Hematopoietic multipotent progenitor cell treated with erythropoietin and hydrocortisone succinate and interleukin-3 and kit ligand, for 8 days (in vitro differentiated cells): ENCODE measurements around the gene STAG1.
"Not testable (repeated sequence)": the region's sequence is repeated elsewhere in the genome, so short reads cannot be mapped to it uniquely, and the experiment has no call there.

Experiments used
- DNase-seq: peaks from one replicate; pipeline ENCODE4 v3.0.0-alpha.2; 2015

STAG1 gene

DNA sequence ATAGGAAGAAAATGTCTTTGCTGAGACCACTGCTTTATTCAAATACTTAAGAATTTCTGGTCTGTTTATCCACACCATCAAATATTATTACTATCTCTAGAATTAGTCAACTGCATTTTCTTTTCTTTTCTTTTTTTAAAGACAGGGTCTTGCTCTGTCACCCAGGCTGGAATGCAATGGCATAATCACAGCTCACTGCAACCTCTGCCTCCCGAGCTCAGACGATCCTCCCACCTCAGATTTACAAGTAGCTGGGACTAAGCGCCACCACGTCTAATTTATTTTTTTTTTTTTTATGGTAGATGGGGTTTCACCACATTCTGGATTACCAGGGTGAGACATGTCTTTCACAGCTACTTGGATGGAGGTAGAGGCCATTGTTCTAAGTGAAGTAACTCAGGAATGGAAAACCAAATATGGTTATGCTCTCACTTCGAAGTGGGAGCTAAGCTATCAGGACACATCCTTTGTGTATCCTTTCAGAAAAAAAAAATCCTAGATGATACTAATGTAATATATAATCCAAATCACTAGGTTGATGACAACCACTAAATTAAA, 52.8 kb downstream of the STAG1 start:
- DNase-seq = no peak

DNA sequence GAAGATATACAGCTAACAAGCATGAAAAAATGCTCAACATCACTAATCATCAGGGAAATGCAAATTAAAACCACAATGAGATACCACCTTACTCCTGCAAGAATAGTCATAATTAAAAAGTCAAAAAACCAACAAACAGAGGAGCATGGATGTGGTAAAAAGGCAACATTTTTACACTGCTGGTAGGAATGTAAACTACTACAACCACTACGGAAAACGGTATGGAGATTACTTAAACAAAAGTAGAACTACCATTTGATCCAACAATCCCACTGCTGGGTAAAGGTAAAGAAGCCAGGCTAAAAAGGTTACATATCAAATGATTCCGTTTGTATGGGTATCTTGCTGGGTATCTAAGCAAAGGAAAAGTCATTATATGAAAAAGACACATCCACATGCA, 53.8 kb downstream of the STAG1 start:
- no peak for DNase-seq

DNA sequence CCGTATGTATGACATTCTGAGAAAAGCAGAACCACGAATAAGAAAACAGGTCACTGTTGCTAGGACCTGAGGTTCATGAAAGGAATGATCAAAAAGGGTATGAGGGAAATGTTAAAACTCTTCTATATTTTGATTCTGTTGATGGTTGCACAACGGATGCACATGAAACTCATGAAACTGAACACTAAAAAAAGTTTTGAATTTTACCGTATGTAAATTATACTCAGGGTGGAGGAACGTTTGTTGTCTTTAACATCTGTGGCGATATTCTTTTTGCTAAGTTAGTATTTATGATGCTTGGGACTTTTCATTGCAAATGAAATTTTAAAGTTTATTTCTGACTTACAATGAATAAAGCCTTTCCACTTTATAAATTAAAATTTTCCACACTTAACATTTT, 55.4 kb downstream of the STAG1 start:
- no peak for DNase-seq

DNA sequence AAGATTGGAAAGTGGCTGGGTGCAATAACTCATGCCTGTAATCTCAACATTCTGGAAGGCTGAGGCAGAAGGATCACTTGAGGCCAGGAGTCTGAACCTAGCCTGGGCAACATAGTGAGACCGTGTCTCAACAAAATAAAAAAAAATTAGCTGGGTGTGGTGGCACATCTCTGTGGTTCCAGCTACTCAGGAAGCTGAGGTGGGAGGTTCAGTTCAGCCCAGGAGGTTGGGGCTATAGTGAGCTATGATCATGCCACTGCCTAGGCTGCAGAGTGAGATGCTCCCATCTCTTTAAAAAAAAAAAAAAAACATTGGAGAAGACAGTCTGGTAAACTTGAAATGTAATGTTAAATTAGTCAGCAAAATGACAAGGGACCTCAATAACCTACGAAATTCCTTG, 57.9 kb downstream of the STAG1 start:
- peak; percentile 40 for DNase-seq

DNA sequence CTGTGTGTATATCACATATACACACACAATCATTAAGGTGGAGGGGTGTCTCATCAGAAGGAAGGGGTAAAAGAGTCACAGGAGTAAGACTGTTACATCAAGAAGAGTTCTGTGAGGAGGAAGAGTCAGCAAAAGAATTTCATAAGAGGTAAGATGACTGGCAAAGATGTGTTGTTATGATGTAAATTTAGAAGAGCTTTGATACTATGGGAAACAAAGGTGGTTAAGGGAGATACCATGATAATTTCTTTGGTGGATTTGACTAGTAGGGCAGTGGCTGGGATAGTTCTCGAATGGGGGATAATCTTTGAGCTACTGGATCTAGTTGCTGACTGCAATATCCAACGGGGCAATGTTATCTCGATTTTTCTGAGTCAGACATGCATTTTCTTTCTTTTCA, 61.6 kb downstream of the STAG1 start:
- peak; percentile 71 for DNase-seq

DNA sequence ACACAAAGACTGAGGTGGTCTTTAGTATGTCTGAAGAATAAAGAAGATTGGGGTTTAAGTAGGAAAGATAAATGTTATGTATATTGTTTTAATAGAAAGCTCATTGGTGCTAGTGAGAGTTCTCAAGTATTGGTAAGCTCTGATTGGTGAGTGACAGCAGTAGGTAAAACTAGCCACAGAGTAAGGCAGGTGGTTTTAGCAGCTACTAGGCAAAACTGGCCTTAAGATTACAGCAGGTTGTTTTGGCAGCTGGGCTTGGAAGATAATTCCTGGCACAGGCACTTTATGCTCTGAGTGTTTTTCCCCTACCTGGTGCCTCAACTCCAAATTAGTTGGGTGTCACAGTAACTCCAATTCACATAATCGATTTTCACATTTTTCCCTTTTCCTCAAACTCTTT, 66.3 kb downstream of the STAG1 start:
- DNase-seq = peak; percentile 50

DNA sequence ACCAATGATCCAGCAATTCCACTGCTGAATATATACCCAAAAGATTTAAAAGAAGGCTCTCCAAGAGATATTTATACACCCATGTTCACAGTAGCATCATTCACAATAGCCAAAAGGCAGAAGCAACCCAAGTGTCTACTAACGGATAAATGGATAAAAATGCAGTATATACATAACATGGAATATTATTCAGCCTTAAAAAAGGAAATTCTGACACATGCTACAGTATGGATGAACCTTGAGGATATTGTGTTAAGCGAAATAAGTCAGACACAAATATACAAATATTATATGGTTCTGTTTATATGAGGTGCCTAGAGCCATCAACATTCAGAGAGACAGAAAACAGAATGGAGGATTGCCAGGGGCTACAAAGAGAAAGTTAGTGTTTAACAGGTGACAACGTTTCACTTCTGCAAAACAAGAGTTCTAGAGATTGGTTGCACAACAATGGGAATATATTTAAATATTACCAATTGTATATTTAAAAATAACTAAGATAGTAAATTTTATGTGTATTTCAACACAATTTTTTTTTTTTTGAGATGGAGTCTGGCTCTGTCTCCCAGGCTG, 69.4 kb downstream of the STAG1 start:
- DNase-seq = no peak

DNA sequence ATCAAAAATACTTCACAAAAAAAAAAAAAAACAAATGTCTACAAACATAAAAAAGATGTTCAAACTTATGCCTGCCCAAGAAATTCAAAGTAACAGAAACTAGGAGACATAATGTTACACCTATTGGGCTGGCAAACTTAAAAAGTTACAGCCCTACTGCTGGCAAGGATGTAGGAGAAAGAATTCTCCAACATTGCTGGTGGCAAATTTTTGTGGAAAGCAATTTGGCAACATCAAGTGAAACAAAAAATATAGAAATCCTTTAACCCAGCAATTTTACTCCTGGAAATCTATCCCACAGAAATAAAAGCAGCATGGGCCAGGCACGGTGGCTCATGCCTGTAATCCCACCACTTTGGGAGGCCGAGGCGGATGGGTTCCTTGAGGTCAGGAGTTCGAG, 73.2 kb downstream of the STAG1 start:
- no peak for DNase-seq

DNA sequence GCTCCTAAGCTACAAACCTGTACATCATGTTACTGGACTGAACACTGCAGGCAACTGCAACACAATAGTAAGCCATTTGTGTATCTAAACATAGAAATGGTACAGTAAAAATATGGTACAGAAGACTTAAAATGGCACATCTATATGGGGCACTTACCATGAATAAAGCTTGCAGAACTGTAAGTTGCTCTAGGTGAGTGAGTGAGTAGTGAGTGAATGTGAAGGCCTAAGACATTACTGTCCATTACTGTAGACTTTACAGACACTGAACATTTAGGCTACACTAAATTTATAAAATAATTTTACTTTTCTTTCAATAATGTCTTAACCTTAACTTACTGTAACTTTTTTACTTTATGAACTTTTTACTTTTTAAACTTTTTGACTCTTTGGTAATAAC, 76.2 kb downstream of the STAG1 start:
- no peak for DNase-seq

DNA sequence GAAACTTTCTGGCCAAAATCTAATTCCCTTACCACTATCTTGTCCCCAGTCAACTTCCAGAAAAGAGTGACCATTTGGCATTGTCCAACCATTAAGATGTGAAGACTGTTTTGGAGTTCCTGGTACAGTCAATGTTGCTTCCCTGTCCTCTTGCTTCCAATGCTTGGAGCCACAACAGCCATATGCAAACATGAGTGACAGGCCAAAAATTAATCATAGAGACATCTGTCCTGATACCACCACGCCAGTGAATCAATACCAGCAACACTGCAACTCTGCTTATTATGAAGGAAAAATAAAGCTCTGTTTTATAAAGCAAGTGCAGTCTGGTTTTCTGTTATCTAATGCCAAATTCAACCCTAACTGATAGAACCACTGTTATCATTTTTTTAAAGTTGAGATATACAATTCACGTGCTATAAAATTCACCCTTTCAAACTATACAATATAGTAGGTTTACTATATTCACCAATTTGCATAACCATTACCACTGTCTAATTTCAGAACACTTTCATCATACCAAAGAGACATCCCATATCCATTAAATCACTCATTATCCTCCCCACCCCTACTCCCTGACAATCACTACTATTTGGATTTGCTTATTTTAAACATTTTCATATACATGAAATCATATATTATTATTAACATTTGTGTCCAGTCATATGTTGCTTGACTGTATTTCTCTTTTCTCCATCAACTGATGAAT, 76.9 kb downstream of the STAG1 start:
- DNase-seq = no peak

DNA sequence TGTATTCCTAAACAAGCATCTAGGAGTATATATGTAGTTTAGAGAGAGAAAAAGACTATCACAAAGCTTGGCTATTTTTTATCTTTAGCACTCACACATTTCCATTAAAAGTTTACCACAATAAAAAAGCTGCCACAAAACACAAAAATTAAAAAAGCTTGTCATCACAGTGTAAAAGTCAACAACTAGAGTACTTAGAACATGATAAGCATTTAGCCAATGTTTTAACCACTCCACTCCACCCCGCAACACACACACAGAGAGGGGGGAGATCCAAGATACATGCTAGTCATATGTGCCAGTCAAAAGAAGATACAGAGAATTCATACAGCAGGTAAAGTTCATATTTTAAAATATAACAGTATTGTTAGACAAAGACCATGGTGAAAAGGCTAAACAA, 79.7 kb downstream of the STAG1 start:
- DNase-seq = peak; percentile 64

DNA sequence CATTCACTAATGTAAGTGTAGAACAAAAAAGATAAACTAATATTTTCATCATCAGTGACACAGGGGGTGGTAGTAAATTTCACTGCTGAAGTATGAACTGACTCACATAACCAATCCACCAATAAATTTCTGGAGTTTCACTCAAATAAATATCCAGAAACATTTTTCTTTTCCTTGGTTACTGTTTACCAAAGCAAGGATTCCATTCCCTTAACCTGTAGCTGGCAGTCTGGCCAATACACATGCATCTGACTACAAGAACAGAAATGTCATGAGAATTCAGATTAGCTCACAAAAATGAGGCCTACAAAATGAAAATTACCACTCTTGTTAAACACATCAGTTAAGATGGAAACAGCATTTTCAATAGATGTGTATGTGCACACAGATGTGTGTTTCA, 80.3 kb downstream of the STAG1 start:
- no peak for DNase-seq

DNA sequence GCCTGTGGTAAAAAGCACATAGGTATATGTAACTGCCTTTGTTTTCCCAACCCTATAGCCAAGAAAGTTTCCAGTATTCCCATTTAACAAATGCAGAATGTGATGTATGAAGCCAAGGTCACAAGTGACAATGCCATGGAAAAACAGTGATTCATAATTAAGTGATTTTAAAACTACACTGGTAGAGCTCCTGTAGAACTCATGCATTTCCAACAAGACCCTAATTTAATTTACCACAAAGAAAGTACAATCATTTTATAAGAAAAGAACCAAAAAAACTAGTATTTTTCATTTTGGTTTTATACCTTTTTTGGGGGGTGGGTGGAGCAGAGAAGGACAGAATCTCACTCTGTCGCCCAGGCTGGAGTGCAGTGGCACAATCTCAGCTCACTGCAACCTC, 82.0 kb downstream of the STAG1 start:
- no peak for DNase-seq

DNA sequence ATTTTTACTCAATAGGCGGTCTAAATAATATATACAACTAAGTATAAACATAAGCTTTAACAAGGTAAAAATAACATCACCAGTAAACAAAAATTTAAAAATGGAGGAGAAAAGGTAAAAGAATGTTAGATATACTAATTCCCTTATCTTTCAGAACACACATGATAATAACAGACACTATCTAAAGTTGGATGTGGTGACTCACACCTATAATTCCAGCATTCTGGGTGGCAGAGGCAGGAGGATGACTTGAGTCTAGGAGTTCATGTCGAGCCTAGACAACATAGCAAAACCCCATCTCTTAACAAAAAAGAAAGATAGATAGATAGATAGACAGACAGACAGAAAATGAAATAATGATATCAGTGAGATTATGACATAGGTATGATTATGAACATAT, 85.1 kb downstream of the STAG1 start:
- peak; percentile 68 for DNase-seq

DNA sequence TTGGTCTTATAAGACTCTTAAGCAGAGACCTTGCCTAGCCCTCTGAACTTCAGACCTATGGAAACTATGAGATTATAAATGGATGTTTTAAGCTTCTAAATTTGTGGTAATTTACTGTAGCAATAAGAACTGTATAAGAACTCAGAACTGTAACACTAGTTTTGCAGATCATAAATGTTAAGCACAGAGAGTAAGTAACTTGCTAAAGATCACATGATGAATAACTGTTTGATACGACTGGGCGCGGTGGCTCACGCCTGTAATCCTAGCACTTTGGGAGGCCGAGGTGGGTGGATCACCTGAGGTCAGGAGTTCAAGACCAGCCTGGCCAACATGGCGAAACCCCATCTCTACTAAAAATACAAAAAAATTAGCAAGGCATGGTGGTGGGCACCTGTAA, 85.9 kb downstream of the STAG1 start:
- not testable (repeated sequence) for DNase-seq

DNA sequence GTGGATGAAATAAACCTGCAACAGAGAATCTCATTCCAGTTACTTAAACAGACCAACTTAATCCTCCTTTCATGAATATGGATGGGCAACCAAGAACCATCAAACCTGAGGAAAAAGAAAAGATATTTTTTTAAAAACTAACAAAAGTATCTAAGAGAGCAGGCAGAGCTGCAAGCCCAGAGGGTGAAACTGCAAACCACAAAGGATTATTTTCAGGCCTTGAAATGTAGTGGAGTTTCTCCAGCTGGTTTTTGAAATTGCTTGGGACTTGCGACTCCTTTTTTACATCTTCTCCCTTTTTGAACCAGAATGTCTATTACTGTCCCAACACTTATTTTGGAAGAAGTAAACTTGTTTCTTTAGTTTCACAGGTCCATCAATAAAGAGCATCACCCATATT, 87.4 kb downstream of the STAG1 start:
- no peak for DNase-seq

DNA sequence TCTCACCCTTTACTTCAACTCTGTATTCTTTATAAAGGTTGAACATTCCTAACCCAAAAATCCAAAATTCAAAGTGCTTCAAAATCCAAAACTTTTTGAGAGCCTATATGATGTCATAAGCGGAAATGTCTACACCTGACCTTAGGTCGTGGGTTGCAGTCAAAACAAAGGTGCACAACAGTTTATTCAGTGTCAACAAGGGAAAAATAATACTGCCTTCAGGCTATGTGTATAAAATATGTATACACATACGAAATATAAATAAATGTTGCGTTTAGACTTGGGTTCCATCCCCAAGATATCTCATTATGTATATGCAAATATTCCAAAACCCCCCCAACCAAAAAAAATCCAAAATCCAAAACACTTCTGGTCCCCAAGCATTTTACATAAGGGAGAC, 90.9 kb downstream of the STAG1 start:
- DNase-seq = no peak

DNA sequence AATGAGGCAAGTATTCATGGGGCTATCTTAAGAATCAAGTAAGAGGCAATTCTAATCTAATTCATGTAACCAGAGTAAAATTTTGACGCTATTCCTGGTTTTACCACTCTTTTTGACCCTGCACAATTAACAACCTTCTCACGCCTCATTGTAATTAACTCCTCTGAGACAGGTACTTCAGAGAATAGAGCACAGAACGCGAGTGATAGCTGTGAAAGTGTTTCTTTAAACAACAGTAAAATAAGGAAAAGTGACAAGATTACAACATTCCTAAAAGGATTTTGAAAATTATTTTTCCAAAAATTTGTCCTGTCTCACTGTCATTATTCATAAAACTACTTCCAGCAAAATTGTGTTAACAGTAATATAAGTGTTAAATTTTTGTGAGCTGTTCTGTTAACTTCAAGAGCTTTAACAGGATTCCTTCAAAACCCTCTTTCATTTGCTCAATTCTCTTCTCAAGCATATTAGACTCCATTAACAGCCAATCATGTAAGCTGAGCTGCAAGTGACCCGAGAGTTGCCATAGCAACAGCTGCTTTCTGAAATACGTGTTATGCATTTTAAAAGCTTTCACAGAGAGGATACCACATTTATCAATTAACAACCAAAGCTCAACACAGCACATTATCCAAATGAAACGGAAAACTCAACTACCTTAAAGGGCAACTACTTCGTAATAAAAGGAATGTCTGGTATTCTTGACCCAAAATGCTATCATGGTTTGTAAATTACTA, 93.1 kb downstream of the STAG1 start:
- no peak for DNase-seq

DNA sequence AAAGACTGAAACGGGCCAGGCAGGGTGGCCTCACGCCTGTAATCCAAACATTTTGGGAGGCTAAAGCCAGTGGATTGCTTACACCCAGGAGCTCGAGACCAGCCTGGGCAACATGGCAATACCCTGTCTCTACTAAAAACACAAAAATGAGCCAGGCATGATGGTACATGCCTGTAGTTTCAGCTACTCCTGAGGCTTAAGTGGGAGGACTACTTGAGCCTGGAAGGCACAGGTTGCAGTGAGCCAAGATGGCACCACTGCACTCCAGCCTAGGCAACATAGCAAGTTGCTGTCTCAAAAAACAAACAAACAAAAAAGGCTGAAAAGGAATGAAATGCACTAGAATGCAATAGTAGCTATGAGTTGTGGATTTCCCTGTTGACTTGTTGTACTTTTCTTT, 94.7 kb downstream of the STAG1 start:
- DNase-seq = no peak

DNA sequence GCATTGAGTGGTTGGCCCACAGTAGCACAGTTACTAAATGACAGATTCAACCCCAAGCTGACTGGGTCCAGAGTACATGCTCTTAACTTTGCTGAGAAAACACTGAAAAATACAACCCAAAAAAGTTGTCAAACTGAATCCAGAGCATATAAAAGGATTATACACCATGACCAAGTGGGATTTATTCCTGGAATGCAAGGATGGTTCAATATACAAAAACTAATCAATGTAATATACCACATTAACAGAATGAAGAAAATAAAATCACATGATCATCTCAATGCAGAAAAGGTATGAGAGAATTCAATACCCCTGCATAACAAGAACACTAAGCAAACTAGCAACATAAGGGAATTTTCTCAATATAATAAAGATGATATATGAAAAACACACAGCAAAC, 98.5 kb downstream of the STAG1 start:
- no peak for DNase-seq

DNA sequence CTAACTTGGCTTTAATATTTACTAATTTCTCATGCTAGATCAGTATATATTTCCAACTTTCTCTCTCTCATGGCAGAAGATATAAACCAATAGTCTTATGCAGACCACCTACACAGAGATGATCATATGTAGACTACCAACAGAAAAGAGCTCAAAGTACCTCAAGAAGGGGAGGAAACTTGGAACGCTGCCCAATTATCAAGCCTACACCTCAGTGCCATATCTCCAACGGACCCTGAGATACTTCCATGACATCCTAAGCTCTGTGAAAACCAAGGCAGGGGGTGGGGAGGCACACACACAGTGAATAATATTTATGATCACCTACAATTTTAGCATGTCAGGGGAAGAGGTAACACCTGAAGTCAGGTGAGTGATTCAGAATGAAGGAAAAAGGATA, 100.6 kb downstream of the STAG1 start:
- peak; percentile 85 for DNase-seq

DNA sequence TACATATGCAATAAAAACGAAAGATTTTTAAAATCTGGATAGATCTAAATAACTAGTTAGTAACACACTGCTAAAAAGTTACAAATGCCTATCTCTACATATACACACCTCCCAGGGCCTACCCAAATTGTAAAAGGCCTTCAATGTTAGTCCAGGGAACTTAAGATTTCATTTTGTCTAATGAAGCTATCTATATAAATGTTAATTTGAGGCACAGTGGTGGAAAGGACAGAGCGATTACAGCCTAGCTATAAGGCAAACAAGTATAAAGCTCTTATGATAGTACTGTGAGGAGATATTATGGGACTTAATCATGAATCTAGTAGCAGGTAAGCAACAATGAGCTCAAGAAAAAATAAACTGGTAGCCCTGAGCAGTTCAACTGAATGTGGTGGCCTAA, 101.7 kb downstream of the STAG1 start:
- DNase-seq = no peak

DNA sequence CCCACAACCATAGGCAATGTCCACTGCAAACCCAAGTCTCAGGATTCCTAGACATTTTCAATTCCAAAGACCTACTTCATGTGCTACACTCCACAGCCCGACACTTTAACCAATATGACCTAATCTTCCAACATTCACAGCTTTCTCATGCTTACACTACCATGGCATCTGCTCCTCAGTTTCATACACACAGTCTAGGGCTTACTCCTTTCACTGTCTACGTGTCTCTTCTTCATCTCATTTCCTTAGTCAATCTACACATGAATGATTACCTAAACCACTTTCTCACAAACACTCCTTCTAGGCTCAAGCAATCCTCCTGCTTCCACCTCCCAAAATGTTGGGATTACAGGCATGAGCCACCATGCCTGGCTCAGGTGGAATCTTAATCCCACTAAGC, 106.3 kb downstream of the STAG1 start:
- DNase-seq = no peak

DNA sequence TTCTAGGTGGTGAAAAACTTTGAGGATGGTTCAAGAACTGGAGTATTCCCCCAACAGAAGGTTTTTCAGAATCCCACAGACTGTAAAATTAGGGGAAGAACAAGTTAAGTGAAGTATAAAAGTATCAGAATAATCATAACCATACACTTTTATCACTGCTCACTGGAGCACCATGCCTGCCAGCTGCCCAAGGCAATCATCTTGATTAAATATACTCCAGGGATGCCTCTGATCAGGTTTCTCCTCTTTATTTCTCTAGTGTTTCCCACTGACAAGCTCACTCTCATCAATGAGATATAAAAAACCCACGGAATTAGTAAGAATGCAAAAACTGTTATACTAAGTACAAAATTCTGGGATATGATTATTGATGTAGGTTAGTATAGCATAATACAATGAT, 108.0 kb downstream of the STAG1 start:
- DNase-seq = no peak
